ENCODE data around the gene CNN2.
"Not testable (repeated sequence)": the region's sequence is repeated elsewhere in the genome, so short reads cannot be mapped to it uniquely, and the experiment has no call there.

CNN2 gene

GRCh38 chr19:1012334-1012733 is 14.1 kb upstream of the CNN2 start:
- DNase-seq: no peak

GRCh38 chr19:1013218-1013617 is 13.2 kb upstream of the CNN2 start:
- no peak for DNase-seq

GRCh38 chr19:1014161-1015060 is 12.0 kb upstream of the CNN2 start:
- DNase-seq: no peak

GRCh38 chr19:1015061-1015781 is 11.2 kb upstream of the CNN2 start:
- DNase-seq: no peak

GRCh38 chr19:1015782-1016646 is 10.4 kb upstream of the CNN2 start:
- DNase-seq: no peak

GRCh38 chr19:1016647-1017114 is 9.7 kb upstream of the CNN2 start:
- no peak for DNase-seq

GRCh38 chr19:1017115-1017905 is 9.1 kb upstream of the CNN2 start:
- no peak for DNase-seq

GRCh38 chr19:1017906-1018305 is 8.5 kb upstream of the CNN2 start:
- no peak for DNase-seq

- DNase-seq: no peak
Measured at GRCh38 chr19:1018393-1018792, 8.0 kb upstream of the CNN2 start.

- no peak for DNase-seq
Measured at GRCh38 chr19:1018932-1019615, 7.3 kb upstream of the CNN2 start.

GRCh38 chr19:1019616-1019961 is 6.8 kb upstream of the CNN2 start:
- DNase-seq: no peak

- DNase-seq: peak; percentile 47
Measured at GRCh38 chr19:1019980-1020867, 6.2 kb upstream of the CNN2 start.

GRCh38 chr19:1020868-1021425 is 5.5 kb upstream of the CNN2 start, which contains the start of gene TMEM259:
TSS of gene TMEM259 (minus strand) at chr19:1021123. CDS start at chr19:1020996, 127 bp downstream.
- peak; percentile 95 for DNase-seq

GRCh38 chr19:1023883-1024188 is 2.6 kb upstream of the CNN2 start:
- not testable (repeated sequence) for DNase-seq

- not testable (repeated sequence) for DNase-seq
Measured at GRCh38 chr19:1025080-1025479, 1.3 kb upstream of the CNN2 start.

- DNase-seq: no peak
Measured at GRCh38 chr19:1026783-1027649, 608 bp downstream of the CNN2 start.

GRCh38 chr19:1027650-1028061 is 1.2 kb downstream of the CNN2 start:
- no peak for DNase-seq

- DNase-seq: peak; percentile 32
Measured at GRCh38 chr19:1028062-1028926, 1.9 kb downstream of the CNN2 start.
